Activated CD4-positive, alpha-beta T cell treated with anti-CD3 and anti-CD28 coated beads, Interleukin-2, amount 10 ng/mL, durations not matched to agents 7 days and 5 days (primary cell): ENCODE results near the gene SERPINB2. TPM values are rescaled to one million over a fixed set of nuclear protein-coding genes. Genes with fewer than 3 reads are reported as not detected.

ENCODE experiments used
- CTCF ChIA-PET: fragments of 350-600 bp; sonication (Branson Sonifier 250); formaldehyde crosslinking; loops from one replicate; lab custom pipeline; 2021; ENCODE audit warnings: antibody characterized with exemption; lab: Charles Lee
- POLR2A ChIA-PET: fragments of 350-600 bp; sonication (Branson Sonifier 250); formaldehyde crosslinking; loops from one replicate; lab custom pipeline; 2021; ENCODE audit warnings: antibody characterized with exemption; lab: Charles Lee
- DNase-seq: peaks from one replicate; pipeline ENCODE4 v3.0.0-alpha.2; 2020
- H3K27ac Mint-ChIP-seq: one replicate; pipeline ENCODE4 v1.8.0; 2021; ENCODE audit warnings: mild to moderate bottlenecking, moderate library complexity, mixed read lengths
- H3K27me3 Mint-ChIP-seq: one replicate; pipeline ENCODE4 v1.8.0; 2021; ENCODE audit warnings: mixed read lengths
- H3K36me3 Mint-ChIP-seq: one replicate; pipeline ENCODE4 v1.8.0; 2021; ENCODE audit warnings: low read depth, mixed read lengths
- H3K4me1 Mint-ChIP-seq: one replicate; pipeline ENCODE4 v1.8.0; 2021; ENCODE audit warnings: mixed read lengths
- H3K4me3 Mint-ChIP-seq: one replicate; pipeline ENCODE4 v1.8.0; 2021; ENCODE audit warnings: mild to moderate bottlenecking, moderate library complexity, mixed read lengths
- H3K9me3 Mint-ChIP-seq: one replicate; pipeline ENCODE4 v1.8.0; 2021; ENCODE audit warnings: mixed read lengths
- total RNA-seq, 2 experiments: library from RNA; stranded (reverse); gene quantifications; one replicate each; pipeline ENCODE4 v1.2.3, GENCODE V29; 2021

Gene SERPINB2
- total RNA-seq, 2 experiments from 2014 or later: not detected

GRCh38 chr18:63871836-63872235, 15.7 kb upstream of the SERPINB2 start:
- CTCF ChIA-PET: no interaction called here
- Mint-ChIP-seq H3K27me3 (peaks cover 3% of the 10 kb centered on the region), H3K9me3 (no peaks in the 10 kb centered on the region), H3K36me3 (no peaks in the 10 kb centered on the region), H3K4me3 (no peak overlapping the region), H3K27ac (no peak overlapping the region), H3K4me1 (no peaks in the 10 kb centered on the region)
- POLR2A ChIA-PET: no interaction called here
- no peak for DNase-seq

DNA sequence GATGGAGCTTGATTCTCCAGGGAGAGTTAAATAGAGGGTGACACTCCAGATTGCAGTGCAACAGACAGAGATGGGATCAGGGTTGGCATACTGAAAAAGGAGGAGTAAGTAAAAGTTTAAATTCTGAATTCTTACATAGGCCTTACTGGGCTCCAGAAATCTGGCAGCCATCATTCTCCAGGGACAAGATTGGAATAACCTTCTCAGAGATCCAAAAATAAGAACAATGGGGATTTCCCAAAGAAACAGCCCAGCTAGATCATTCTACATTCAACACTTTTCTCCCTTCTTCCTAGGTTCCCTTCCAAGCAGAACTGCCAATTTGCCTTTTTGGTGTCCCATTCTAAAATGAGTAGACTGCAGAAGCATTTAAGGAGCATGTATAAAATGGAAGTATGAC, 14.9 kb upstream of the SERPINB2 start:
- no peaks in the 10 kb centered on the region for H3K36me3 Mint-ChIP-seq
- no peak overlapping the region for H3K4me3 Mint-ChIP-seq
- H3K27ac Mint-ChIP-seq: no peak overlapping the region
- ChIA-PET CTCF (no interaction called here), POLR2A (no interaction called here)
- H3K4me1 Mint-ChIP-seq: no peaks in the 10 kb centered on the region
- DNase-seq: no peak
- H3K9me3 Mint-ChIP-seq: no peaks in the 10 kb centered on the region
- peaks cover 3% of the 10 kb centered on the region for H3K27me3 Mint-ChIP-seq

- Mint-ChIP-seq H3K27me3 (peaks cover 3% of the 10 kb centered on the region), H3K4me1 (no peaks in the 10 kb centered on the region), H3K4me3 (no peak overlapping the region), H3K9me3 (no peaks in the 10 kb centered on the region), H3K27ac (no peak overlapping the region), H3K36me3 (no peaks in the 10 kb centered on the region)
- POLR2A ChIA-PET: no interaction called here
- DNase-seq: no peak
- CTCF ChIA-PET: interaction anchor here (0.6 kb wide), 1 partner anchor 83 kb away, joined by 3 read pairs; no protein-coding TSS in a partner anchor
Measured at GRCh38 chr18:63878343-63878742, 9.2 kb upstream of the SERPINB2 start.

- no peaks in the 10 kb centered on the region for H3K4me1 Mint-ChIP-seq
- no peak overlapping the region for H3K27ac Mint-ChIP-seq
- H3K9me3 Mint-ChIP-seq: no peaks in the 10 kb centered on the region
- CTCF ChIA-PET: interaction anchor here (0.6 kb wide), 1 partner anchor 84 kb away, joined by 3 read pairs; no protein-coding TSS in a partner anchor
- no peaks in the 10 kb centered on the region for H3K36me3 Mint-ChIP-seq
- DNase-seq: no peak
- POLR2A ChIA-PET: no interaction called here
- peaks cover 3% of the 10 kb centered on the region for H3K27me3 Mint-ChIP-seq
- H3K4me3 Mint-ChIP-seq: no peak overlapping the region
Measured at GRCh38 chr18:63878925-63879324, 8.6 kb upstream of the SERPINB2 start.

DNA sequence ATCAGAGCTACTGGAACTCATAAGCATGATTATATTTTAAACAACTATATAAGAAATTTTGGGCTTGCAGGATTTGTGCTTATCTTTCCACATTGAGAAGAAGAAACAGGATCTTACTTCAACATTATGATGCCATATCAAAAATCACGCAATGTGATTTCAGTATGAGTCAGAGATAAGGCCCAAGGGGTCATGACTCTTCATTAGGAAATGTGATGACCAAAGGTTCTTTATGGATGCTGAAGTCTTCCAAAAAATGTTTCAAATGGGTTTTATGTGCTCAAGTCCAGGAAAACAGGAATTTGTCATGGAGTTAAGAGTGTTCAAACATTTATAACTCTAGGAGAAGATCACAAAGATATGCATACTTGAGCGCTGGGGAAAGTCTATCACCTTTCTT, 7.8 kb upstream of the SERPINB2 start:
- ChIA-PET POLR2A (no interaction called here), CTCF (no interaction called here)
- Mint-ChIP-seq H3K4me3 (no peak overlapping the region), H3K4me1 (no peaks in the 10 kb centered on the region), H3K9me3 (no peaks in the 10 kb centered on the region), H3K36me3 (no peaks in the 10 kb centered on the region), H3K27me3 (peaks cover 7% of the 10 kb centered on the region), H3K27ac (no peak overlapping the region)
- DNase-seq: no peak

DNA sequence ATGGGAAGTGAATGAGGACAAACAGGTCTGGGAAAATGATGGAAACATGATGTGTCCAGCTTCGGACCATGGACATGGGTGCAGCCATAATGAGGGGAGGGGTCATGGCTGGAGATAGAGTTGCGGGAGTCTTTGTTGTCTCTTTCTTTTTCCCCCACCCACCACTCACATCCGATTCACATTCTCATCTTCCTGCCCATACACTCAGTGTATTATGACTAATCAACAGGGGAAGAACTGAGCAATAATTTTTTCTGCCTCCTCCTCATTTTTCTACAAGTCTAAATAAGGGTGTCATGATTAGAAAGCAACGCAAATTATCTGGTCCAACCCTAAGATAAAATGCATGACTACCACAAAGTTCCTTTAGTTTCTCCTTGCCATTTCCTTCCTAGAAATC, 5.7 kb upstream of the SERPINB2 start:
- Mint-ChIP-seq H3K27ac (no peak overlapping the region), H3K36me3 (no peaks in the 10 kb centered on the region), H3K27me3 (peaks cover 9% of the 10 kb centered on the region), H3K4me3 (no peak overlapping the region), H3K4me1 (no peaks in the 10 kb centered on the region), H3K9me3 (no peaks in the 10 kb centered on the region)
- DNase-seq: no peak
- CTCF ChIA-PET: no interaction called here
- POLR2A ChIA-PET: no interaction called here

GRCh38 chr18:63882333-63883141, 5.0 kb upstream of the SERPINB2 start:
- Mint-ChIP-seq H3K36me3 (no peaks in the 10 kb centered on the region), H3K27ac (no peak overlapping the region), H3K4me1 (no peaks in the 10 kb centered on the region), H3K9me3 (no peaks in the 10 kb centered on the region), H3K27me3 (peaks cover 13% of the 10 kb centered on the region), H3K4me3 (no peak overlapping the region)
- CTCF ChIA-PET: no interaction called here
- POLR2A ChIA-PET: no interaction called here
- no peak for DNase-seq

GRCh38 chr18:63883617-63884016, 3.9 kb upstream of the SERPINB2 start:
- peaks cover 15% of the 10 kb centered on the region for H3K27me3 Mint-ChIP-seq
- H3K9me3 Mint-ChIP-seq: no peaks in the 10 kb centered on the region
- no peak overlapping the region for H3K4me3 Mint-ChIP-seq
- POLR2A ChIA-PET: no interaction called here
- DNase-seq: no peak
- CTCF ChIA-PET: no interaction called here
- H3K4me1 Mint-ChIP-seq: no peaks in the 10 kb centered on the region
- H3K27ac Mint-ChIP-seq: no peak overlapping the region
- no peaks in the 10 kb centered on the region for H3K36me3 Mint-ChIP-seq

GRCh38 chr18:63888470-63889190, 1.1 kb downstream of the SERPINB2 start:
- Mint-ChIP-seq H3K4me1 (no peaks in the 10 kb centered on the region), H3K27me3 (peaks cover 11% of the 10 kb centered on the region), H3K9me3 (no peaks in the 10 kb centered on the region), H3K4me3 (no peak overlapping the region), H3K27ac (no peak overlapping the region), H3K36me3 (no peaks in the 10 kb centered on the region)
- CTCF ChIA-PET: interaction anchor here (1.6 kb wide), 1 partner anchor 12 kb away, joined by 3 read pairs; no protein-coding TSS in a partner anchor
- POLR2A ChIA-PET: no interaction called here
- DNase-seq: no peak

GRCh38 chr18:63889626-63890025, 2.1 kb downstream of the SERPINB2 start:
- CTCF ChIA-PET: interaction anchor here (1.6 kb wide), 1 partner anchor 11 kb away, joined by 3 read pairs; no protein-coding TSS in a partner anchor
- Mint-ChIP-seq H3K4me3 (no peak overlapping the region), H3K27me3 (peaks cover 8% of the 10 kb centered on the region), H3K27ac (no peak overlapping the region), H3K36me3 (no peaks in the 10 kb centered on the region), H3K9me3 (no peaks in the 10 kb centered on the region), H3K4me1 (no peaks in the 10 kb centered on the region)
- POLR2A ChIA-PET: no interaction called here
- DNase-seq: no peak

GRCh38 chr18:63890237-63890949, 2.9 kb downstream of the SERPINB2 start:
- Mint-ChIP-seq H3K4me1 (no peaks in the 10 kb centered on the region), H3K36me3 (no peaks in the 10 kb centered on the region), H3K9me3 (no peaks in the 10 kb centered on the region), H3K27ac (no peak overlapping the region), H3K27me3 (peaks cover 7% of the 10 kb centered on the region), H3K4me3 (no peak overlapping the region)
- ChIA-PET POLR2A (no interaction called here), CTCF (interaction anchor here (1.1 to 1.6 kb wide), 2 partner anchors 10 to 13 kb away, joined by 3 read pairs; no protein-coding TSS in a partner anchor)
- no peak for DNase-seq

- H3K4me1 Mint-ChIP-seq: no peaks in the 10 kb centered on the region
- no peaks in the 10 kb centered on the region for H3K36me3 Mint-ChIP-seq
- no peak for DNase-seq
- POLR2A ChIA-PET: no interaction called here
- H3K4me3 Mint-ChIP-seq: no peak overlapping the region
- no peak overlapping the region for H3K27ac Mint-ChIP-seq
- no peaks in the 10 kb centered on the region for H3K9me3 Mint-ChIP-seq
- CTCF ChIA-PET: interaction anchor here (1.1 kb wide), 1 partner anchor 12 kb away, joined by 3 read pairs; no protein-coding TSS in a partner anchor
- peaks cover 7% of the 10 kb centered on the region for H3K27me3 Mint-ChIP-seq
Measured at GRCh38 chr18:63890950-63891304, 3.4 kb downstream of the SERPINB2 start.

DNA sequence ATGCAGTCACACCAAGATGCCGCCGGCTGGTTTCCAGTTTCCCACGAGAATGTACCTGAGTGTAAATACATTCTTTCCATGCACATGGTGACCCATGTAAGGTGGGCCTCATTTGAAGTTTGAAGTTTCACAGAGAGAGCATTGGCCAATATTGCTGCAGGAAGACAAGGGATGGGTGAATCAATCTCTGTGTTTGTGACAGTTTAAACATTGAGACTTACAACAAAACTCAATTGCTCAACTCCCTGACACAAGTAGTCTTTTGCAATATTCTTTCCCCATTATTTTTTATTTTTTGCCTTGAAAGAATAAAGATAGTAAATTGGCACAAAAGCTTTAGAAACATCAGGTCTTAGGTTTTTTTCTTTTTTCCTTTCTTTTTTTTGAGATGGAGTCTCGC, 5.1 kb downstream of the SERPINB2 start:
- Mint-ChIP-seq H3K27me3 (peaks cover 2% of the 10 kb centered on the region), H3K36me3 (no peaks in the 10 kb centered on the region), H3K9me3 (no peaks in the 10 kb centered on the region), H3K4me3 (no peak overlapping the region), H3K27ac (no peak overlapping the region), H3K4me1 (no peaks in the 10 kb centered on the region)
- ChIA-PET CTCF (interaction anchor here (0.6 kb wide), 1 partner anchor 184 kb away, joined by 3 read pairs; no protein-coding TSS in a partner anchor), POLR2A (no interaction called here)
- DNase-seq: no peak
